NOMO-1 (cell line): Measurements from ENCODE around the gene SLCO2B1.
"Not testable (repeated sequence)": the region's sequence is repeated elsewhere in the genome, so short reads cannot be mapped to it uniquely, and the experiment has no call there.

Experiments
- DNase-seq, 2 experiments: peaks; one replicate each; lab custom pipeline; 2025; ENCODE audit not compliant: unreplicated experiment in 2 of 2; lab: John Stamatoyannopoulos, UW

The SLCO2B1 gene, protein sequence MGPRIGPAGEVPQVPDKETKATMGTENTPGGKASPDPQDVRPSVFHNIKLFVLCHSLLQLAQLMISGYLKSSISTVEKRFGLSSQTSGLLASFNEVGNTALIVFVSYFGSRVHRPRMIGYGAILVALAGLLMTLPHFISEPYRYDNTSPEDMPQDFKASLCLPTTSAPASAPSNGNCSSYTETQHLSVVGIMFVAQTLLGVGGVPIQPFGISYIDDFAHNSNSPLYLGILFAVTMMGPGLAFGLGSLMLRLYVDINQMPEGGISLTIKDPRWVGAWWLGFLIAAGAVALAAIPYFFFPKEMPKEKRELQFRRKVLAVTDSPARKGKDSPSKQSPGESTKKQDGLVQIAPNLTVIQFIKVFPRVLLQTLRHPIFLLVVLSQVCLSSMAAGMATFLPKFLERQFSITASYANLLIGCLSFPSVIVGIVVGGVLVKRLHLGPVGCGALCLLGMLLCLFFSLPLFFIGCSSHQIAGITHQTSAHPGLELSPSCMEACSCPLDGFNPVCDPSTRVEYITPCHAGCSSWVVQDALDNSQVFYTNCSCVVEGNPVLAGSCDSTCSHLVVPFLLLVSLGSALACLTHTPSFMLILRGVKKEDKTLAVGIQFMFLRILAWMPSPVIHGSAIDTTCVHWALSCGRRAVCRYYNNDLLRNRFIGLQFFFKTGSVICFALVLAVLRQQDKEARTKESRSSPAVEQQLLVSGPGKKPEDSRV

DNA sequence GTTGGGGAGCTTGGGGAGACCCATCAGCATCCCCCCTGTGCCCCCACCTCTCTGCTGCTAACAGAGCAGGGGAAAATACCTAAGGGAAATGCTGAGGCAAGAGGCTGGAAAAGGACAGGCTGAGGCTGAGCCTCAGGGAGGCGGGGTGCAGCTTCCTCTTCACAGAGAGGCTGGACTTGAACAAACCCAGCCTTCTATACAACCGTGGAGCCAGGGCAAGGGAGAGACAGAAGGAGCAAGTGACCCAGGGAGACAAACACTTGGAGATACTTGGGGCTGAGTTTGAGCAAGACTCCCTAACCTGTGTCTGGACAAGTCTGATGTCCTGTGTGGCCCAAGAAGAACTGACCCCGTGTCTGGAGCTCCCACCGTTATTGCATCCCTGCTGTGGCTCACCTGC lies at the start of gene SLCO2B1:
Gene SLCO2B1, plus strand, starts transcription at position 229 of the 400 bp plus-strand sequence. CDS start 275 bp downstream, outside the sequence.
- no peak for DNase-seq

DNA sequence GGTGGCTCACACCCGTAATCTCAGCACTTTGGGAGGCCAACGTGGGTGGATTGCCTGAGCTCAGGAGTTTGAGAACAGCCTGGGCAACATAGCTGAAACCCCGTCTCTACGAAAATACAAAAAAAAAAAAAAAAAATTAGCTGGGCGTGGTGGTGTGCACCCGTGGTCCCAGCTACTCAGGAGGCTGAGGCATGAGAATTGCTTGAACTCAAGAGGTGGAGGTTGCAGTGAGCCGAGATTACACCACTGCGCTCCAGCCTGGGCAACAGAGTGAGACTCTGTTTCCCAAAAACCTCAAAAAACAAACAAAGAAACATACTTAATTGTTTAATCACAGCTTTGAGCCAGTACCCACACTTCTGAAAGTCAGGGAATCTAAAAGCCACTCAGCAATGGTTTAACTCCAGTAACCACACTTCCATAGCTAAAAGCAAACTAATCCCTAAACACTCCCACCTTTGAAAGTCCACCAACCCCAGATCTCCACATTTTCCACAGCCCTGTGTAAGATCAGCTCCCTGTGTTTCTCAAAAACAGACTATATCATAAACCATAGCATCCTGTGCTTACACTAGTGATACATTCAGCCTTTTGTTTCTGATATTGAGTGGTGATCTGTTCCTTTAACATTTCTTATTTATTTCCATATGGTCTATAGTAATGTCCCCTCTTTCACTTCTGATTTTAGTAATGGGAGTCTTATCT lies 49.3 kb upstream of the SLCO2B1 start:
- DNase-seq, result no peak

DNA sequence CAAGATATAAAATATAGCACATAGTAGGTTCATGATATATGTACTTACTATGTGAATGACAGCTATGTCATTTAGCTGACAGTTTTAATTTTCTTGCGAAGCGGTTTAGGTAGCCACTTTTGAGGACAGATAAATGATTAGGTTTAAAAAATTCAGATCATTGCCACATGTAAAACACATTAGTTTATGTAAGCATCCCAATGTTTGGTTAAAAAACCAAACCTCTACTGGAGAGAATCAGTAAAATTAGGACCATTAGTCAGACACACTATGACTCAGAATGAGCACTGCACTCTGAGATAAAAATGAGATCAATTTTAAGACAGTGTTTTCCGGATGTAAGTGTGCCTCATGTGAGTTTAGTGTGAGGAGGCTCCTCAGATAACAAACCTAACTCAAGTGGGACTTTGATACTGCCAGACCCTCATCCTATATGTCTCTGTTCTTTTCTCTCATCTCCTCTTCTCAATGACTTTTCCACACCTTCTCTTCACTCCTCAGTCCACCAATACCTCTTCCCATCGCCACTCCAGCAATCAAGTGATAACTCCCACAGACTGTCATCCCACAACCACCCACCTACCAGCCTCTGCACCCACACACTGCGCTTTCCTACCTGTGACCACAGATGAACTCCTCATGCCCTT lies 47.4 kb upstream of the SLCO2B1 start:
- no peak for DNase-seq

DNA sequence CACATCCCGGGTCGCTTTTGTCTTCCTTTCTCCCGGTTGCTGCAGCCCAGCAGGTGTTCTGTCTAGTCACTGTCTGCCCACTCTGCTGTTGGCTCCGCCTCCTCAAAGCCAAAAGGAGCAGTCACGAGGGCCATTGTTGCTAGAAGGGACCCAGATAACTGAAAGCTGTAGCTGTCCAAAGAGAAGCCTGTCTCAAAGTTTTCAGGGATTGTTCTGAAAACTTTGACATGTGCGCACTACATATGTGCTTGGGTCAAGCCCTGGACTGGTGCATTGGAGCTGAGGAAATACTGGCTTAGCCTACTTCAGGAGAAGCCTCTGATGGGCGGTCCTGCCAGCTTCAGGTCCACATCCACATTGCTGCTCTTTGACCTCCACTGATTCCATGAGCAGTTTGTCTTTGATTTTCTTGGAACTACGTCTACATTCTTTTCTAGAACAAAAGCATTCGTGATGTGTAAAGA lies 45.4 kb upstream of the SLCO2B1 start:
- no peak for DNase-seq

DNA sequence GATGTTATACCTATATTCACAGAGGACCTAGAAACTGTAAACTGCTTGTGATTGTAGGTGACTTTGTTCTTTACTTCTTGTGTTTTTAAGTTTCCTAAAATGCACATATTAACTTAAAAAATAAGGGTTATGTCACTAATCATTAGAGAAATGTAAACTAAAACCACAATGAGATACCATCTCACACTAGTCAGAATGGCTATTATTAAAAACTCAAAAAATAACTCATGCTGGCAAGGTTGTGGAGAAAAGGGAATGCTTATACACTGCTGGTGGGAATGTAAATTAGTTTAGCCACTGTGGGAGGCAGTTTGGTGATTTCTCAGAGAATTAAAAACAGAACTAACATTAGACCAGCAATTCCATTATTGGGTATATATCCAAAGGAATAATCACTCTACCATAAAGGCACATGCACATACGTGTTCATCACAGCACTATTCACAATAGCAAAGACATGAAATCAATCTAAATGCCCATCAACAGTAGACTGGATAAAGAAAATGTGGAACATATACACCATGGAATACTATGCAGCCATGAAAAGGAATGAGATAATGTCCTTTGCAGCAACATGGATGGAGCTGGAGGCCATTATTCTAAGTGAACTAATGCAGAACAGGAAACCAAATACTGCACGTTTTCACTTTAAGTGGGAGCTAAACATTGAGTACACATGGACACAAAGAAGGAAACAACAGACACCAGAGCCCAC lies 44.8 kb upstream of the SLCO2B1 start:
- not testable (repeated sequence) for DNase-seq

DNA sequence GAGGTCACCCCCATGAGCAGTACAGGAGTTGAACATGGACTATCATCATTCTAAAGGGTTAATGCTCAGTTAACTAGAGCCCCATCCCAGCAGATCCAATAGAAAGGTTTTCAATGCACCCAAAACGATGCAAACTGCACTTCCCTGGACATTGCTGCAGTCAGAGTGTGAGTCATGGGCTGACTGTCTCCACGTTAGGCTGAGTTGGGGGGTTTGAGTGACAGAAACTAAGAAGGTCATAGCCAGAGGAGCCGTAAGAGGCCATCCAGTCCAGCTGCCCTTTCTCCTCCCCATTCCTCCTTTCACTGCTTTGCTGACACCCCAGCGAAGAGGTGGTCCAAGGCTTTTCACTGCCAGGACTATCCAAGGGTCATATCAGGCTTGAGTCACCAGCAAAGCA lies 43.7 kb upstream of the SLCO2B1 start:
- no peak for DNase-seq

DNA sequence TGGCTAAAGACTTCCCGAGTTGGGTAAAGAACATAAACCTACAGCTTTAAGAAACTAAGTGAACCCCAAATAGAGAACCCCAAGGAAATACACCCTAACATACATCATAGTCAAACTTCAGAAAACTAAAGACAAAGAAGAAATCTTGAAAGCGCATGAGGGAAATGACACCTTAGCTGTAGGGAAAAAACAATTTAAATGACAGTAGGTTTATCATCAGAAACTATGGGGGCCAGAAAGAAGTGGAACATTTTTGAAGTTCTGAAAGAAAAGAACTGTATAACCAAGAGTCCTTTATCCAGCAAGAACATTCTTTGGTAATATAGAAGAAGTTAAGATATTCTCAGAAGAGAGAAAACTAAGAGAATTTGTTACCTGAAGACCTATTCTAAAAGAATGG lies 38.7 kb upstream of the SLCO2B1 start:
- no peak for DNase-seq

DNA sequence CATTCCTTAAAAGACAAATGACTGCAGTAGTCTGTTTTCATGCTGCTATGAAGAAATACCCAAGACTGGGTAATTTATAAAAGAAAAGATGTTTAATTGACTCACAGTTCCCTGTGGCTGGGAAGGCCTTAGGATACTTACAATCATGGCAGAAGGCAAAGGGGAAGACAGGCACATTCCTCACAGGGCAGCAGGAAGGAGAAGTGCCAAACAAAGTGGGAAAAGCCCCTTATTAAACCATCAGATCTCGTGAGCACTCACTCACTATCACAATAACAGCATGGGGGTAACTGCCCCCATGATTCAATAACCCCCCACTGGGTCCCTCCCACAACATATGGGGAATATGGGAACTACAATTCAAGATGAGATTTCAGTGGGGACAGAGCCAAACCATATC lies 37.9 kb upstream of the SLCO2B1 start:
- no peak for DNase-seq

DNA sequence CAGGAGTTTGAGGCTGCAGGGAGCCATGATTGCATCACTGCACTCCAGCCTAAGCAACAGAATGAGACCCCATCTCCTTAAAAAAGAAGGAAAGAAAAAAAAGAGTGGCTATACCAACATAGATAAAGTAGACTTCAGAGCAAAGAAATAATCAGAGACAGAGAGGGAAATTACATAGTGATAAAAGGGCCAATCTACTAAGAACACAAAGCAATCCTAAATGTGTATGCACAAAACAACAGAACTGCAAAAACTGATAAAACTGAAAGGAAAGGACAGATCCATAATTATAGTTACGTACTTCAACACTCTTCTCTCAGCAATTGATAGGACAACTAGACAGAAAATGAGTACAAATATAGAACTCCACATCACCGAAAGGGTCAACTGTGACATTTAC lies 36.4 kb upstream of the SLCO2B1 start:
- no peak for DNase-seq

DNA sequence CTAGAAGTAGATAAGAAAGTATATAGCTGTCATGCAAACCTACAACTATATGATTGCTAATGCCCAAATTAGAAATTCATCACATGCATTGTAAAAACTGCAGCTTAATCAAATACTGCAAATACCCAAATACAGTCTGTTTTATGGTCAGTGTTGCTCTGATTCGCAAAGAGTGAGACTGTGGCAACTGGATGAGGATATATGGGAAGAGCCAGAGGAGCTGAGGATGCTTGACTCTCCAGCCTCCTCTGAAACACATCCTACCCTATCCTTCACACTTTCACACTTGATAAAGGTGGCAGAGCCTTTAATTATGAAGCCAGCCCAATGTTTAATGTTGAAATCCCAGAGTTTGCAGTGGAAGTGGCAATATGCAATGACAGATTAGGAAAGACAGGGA lies 32.3 kb upstream of the SLCO2B1 start:
- no peak for DNase-seq

DNA sequence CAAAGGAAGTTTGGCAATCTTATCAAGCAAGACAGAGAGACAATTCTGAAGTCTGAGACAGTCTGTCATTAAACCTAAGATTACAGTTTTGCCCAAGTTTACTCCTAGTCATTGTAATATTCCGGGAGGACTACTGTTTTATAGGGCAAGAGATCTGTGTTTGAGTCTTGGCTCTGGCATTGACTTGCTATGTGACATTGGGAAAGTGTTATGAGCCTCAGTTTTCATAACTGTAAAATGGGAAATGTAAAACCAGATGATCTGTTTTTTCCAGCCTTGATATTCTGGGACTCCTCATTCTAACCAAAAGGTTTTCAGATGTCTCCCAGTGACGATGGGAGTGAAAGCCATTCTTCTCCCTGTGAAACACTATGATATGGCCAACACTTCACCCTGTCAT lies 24.3 kb upstream of the SLCO2B1 start:
- DNase-seq, result no peak

DNA sequence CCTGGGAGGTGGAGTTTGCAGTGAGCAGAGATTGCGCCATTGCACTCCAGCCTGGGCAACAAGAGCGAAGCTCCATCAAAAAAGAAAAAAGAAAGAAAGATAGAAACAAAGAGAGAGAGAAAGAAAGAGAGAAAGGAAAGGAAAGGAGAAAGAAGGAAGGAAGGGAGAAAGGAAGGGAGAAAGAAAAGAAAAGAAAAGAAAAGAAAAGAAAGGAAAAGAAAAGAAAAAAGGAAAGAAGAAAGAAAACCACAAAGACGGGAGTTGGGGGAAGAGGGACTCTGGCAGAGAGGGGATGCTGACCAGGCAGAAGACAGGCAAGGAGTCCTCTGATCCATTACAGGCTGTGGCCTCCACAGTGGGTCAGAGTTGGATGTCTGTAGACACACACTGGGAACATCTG lies 18.8 kb upstream of the SLCO2B1 start:
- DNase-seq, result no peak

DNA sequence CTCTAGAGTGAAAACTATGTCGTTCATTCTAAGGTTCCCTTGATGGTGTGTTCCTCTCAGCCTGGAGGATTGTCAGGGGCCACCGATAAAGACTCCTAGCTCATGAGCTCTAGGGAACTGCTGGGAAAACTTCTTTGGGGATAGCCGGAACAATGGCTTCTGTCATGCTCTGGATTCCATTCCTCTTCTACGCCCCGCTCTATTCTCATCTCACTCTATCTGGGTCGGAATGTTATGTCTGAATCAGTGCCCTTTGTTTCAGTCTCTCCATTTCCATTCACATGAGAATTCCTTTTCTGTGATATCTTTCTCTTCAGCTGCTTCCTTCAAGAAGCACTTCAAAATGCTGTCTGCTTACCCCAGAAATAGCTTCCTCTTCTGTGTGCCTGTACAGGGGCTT lies 16.9 kb upstream of the SLCO2B1 start:
- DNase-seq, result no peak

DNA sequence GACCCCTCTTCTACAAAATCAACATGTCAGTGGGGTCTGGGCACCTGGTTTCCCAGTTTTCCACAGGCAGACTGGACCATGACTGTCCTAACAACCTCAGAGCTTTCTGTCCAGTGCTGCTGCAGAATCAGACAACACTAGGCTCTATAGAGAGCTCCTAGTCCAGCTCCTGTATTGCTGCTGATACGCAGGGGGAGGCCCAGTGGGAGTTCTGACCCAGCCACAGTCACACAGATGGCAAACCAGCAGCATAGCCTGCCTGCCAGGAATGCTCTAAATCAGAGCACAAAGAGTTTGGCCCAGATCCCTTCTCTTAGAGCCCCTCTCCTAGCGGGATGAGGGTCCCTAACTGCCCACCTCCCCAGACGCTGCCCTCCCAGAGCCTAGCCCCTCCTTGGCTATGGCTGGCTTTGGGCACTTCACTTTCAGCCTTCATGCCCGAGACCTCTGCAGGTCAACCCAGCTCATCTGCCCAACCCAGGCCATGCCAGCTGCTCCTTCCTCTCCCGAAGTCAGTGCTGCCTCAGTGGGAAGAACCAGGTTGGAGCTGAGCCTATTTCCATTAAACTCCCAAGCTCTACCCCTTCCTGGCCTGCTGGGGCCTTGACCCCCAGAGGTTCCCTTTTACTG lies 15.8 kb upstream of the SLCO2B1 start:
- no peak for DNase-seq

DNA sequence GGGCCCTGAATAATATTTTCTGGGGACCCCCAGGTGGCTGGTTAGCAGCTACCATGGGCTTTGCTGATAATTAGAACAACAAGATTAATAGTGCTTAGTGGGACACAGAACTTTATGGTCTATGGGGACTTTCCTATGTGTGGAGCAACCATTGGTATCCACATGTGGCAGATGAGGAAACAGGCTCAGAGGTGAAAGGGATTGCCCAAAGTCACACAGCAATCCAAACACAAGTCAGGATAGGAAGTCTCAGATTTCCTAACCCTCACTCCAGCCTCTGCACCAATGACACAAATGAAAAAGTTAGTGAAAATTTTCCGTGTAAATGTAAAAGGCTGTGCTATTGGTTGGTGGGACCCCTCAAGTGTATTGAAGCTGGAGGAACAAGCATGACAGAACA lies 15.3 kb upstream of the SLCO2B1 start:
- no peak for DNase-seq

DNA sequence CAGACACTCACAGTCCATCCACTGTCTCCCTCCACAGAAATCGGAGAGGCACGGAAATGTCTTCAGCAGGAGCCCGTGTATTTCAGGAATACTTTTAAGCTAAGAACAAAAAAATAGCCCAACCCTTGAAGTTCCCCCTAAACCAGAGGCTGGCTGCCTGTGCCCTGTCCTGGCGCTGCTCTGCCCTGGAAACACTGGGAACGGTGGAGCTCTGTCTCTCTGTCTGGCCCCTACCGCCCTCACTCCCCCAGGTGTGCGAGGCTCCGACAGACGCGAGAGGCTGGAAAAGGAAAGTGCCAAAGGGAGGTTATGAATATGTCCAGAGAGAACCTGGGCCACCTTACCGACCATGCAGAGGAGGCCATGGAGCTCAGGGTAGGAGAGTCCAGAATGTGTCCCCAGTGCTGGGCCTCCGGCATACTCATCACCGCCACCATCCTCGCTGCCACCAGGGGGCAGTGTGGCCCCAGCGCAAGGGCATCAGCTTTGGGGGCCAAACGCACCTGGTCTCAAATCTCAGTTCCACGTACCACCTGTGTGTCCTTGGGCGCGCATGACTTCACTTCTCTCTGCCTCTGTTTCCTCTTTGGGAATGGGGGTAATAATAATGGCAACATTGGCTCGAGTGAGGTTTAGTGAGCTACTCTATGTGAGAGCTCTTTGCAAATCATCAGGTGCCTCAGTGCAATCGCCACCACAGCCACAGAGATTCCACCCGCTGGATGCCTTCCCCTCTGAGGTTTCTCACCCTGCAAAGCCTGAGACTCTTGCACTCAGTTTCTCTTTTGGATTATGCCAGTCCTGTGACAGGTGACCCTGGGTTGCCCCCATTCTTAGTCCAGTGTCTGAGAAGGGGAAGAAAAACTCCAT lies 10.4 kb upstream of the SLCO2B1 start:
- peak; percentile 9 to 25 for DNase-seq

DNA sequence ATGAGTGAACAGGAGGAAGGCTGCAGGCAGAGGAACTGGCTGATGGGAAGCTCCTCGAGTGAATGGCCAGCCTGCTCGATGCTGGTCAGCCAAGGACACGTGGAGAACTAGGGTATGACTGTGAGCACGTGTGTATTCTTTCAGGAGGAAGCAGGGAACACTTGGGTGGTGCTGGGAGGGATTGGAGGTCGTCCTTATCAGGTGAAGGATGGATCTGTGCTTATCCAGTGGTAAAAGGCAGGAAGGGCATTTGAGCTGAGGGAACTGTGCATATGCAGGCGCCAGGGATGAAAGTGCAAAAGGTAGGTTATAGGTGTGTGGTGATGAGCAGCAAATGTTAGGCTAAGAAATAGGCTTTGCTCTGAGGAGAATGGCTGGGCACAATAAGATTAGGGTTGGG lies 9.7 kb upstream of the SLCO2B1 start:
- DNase-seq, result no peak

DNA sequence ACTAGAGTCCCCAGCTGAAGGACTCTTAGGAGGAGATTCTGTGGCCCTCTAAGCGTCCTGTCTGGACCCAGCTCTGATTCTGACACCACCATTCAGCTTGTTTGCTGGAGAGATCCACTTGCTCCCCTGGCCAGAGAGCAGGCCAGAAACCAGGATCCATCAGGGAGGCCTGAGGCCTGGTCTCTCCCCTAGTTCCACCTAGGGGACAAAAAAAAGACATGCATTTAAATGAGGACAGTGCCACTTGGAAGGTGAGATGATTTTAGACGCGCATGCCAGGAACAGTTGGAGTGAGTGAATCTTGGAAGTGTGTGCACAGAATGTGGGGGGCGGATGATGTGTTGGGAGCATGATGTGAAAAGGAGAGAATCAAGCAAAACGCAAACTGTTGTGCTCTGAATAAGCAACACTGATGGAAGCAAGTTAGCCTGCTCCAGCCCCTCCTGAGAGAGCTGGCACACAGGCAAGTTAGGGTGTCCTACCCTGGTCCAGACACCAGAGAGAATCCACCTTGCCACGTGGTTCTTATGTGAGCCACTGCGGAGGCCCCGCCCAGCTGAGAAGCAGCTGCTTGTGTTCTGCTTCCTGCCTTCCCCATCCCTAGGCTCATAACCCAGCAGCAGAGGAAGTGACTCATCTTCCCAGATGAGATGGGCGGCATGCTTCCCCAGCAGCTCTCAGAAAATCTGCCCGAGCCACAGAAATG lies 8.0 kb upstream of the SLCO2B1 start:
- DNase-seq, result peak; percentile 87 to 94

DNA sequence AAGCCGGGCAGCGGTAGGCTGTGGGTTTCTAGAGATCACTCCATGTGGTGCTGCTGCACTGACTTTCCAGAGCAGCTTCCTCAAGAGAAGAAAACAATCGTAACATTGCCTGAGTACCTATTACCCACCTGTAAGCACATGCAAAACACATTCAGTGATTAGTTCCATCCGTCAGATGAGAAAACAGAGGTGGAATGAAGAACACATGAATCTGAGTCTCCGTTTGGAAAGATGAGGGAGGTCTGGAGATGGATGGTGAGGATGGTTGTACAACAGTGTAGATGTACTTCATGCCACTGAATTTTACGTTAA lies 7.5 kb upstream of the SLCO2B1 start:
- no peak for DNase-seq
